ENCODE results near the gene SLC24A3. TPM values are rescaled to one million over a fixed set of nuclear protein-coding genes. Genes with fewer than 3 reads are reported as not detected.

Gene SLC24A3
- total RNA-seq, 1 donor from 2014 or later = 0.08 TPM

DNA sequence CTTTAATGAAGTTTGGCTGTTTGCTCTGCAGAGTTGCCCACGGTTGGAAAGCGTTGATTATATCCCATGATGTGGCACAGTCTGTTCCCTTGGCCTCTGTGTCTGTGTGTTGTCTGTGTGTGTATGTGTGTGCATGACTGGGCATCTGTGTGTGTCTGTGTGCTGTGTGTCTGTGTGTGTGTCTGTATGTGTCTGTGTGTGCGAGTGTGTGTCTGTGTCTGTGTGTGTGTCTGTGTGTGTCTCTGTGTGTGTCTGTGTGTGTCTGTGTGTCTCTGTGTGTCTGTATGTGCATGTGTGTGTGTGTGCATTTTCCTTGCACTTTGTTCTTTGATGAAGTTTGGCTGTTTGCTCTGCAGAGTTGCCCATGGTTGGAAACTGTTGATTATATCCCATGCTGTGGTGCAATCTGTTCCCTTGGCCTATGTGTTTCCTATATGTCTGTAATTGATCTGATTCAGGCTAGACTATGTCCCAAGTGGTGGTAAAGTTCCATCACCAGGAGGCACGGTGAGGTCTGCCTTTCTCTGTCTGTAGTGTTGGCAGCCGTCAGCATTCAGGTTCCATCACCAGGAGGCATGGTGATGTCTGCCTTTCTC is 467.6 kb downstream of the SLC24A3 start:
- DNase-seq (ENCODE audit: low read depth) = no peak
- H3K27me3 ChIP-seq (ENCODE audit: control insufficient read depth, insufficient read depth, low read length) = no peaks in the 10 kb centered on the region
- no peaks in the 10 kb centered on the region for H3K36me3 ChIP-seq (ENCODE audit: control insufficient read depth, insufficient read depth, low read length)
- TF ChIP-seq, protein P1, sequence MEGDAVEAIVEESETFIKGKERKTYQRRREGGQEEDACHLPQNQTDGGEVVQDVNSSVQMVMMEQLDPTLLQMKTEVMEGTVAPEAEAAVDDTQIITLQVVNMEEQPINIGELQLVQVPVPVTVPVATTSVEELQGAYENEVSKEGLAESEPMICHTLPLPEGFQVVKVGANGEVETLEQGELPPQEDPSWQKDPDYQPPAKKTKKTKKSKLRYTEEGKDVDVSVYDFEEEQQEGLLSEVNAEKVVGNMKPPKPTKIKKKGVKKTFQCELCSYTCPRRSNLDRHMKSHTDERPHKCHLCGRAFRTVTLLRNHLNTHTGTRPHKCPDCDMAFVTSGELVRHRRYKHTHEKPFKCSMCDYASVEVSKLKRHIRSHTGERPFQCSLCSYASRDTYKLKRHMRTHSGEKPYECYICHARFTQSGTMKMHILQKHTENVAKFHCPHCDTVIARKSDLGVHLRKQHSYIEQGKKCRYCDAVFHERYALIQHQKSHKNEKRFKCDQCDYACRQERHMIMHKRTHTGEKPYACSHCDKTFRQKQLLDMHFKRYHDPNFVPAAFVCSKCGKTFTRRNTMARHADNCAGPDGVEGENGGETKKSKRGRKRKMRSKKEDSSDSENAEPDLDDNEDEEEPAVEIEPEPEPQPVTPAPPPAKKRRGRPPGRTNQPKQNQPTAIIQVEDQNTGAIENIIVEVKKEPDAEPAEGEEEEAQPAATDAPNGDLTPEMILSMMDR (IDR thresholded peaks at IDR 0.05; ENCODE audit: insufficient read depth, low read length, poor library complexity, severe bottlenecking) = no peak
- no peak overlapping the region for H3K4me3 ChIP-seq (ENCODE audit: low read depth, low read length)

DNA sequence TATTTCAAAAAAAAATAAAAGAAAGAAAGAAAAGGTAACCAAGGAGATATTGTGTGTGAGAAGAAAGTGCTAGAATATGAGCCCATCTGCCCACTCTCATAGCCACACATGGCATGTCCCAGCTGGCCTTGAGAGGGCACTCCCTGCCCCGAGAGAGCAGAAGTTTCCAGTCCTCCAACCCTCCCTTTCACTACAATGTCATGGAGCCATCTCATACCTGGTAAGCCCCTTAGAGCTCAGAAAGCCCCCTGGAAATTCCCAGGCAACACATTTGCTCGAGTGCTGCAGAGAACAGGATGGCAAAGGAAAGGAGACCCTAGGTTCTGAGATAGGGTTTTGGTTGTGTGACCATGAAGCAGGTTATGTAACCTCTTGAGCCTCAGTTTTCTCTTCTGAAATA is 469.8 kb downstream of the SLC24A3 start:
- Histone ChIP-seq H3K36me3 (ENCODE audit: control insufficient read depth, insufficient read depth, low read length) (no peaks in the 10 kb centered on the region), H3K27me3 (ENCODE audit: control insufficient read depth, insufficient read depth, low read length) (no peaks in the 10 kb centered on the region), H3K4me3 (ENCODE audit: low read depth, low read length) (no peak overlapping the region)
- no peak for DNase-seq (ENCODE audit: low read depth)
- TF ChIP-seq, protein P1 (IDR thresholded peaks at IDR 0.05; ENCODE audit: insufficient read depth, low read length, poor library complexity, severe bottlenecking) = no peak

DNA sequence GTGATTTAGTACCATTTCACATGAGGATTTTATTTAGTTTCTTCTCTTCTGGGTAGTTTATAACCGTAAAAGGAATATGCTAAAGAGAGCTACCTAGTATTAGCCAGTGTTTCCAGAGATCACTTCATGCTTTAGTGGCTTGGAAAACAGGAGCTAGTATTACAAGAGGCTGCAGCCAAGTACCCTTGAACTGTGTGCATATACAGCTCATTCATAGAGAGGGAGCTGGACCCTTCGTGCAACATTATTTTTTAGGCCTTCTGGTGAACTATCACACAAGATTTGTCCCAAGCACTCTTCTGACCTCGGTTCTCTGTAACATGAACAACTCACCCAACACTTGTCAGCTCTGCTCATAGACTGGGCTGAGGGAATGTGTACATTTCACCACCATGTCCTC is 470.7 kb downstream of the SLC24A3 start:
- H3K27me3 ChIP-seq (ENCODE audit: control insufficient read depth, insufficient read depth, low read length) = no peaks in the 10 kb centered on the region
- H3K4me3 ChIP-seq (ENCODE audit: low read depth, low read length) = no peak overlapping the region
- H3K36me3 ChIP-seq (ENCODE audit: control insufficient read depth, insufficient read depth, low read length) = no peaks in the 10 kb centered on the region
- TF ChIP-seq, protein P1 (IDR thresholded peaks at IDR 0.05; ENCODE audit: insufficient read depth, low read length, poor library complexity, severe bottlenecking) = no peak
- DNase-seq (ENCODE audit: low read depth) = no peak

DNA sequence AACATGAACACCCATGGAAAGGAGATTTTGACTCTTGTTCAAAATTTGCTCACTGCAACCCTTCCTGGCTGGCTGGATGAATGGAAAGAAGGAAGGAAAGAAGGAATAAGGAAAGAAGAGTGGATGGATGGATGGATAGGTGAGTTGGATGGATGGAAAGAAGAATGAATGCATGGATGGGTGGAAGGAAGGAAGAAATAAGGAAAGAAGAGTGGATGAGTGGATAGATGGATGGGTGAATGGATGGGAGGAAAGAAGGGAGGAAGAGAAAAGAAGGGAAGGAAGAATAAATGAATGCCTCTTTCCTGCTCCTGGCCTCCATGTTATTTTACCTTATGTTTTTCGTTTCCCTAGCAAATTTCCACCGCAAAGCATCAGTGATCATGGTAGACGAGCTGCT is 471.4 kb downstream of the SLC24A3 start:
- no peak for DNase-seq (ENCODE audit: low read depth)
- no peaks in the 10 kb centered on the region for H3K36me3 ChIP-seq (ENCODE audit: control insufficient read depth, insufficient read depth, low read length)
- H3K4me3 ChIP-seq (ENCODE audit: low read depth, low read length) = no peak overlapping the region
- no peaks in the 10 kb centered on the region for H3K27me3 ChIP-seq (ENCODE audit: control insufficient read depth, insufficient read depth, low read length)
- TF ChIP-seq, protein P1 (IDR thresholded peaks at IDR 0.05; ENCODE audit: insufficient read depth, low read length, poor library complexity, severe bottlenecking) = no peak

DNA sequence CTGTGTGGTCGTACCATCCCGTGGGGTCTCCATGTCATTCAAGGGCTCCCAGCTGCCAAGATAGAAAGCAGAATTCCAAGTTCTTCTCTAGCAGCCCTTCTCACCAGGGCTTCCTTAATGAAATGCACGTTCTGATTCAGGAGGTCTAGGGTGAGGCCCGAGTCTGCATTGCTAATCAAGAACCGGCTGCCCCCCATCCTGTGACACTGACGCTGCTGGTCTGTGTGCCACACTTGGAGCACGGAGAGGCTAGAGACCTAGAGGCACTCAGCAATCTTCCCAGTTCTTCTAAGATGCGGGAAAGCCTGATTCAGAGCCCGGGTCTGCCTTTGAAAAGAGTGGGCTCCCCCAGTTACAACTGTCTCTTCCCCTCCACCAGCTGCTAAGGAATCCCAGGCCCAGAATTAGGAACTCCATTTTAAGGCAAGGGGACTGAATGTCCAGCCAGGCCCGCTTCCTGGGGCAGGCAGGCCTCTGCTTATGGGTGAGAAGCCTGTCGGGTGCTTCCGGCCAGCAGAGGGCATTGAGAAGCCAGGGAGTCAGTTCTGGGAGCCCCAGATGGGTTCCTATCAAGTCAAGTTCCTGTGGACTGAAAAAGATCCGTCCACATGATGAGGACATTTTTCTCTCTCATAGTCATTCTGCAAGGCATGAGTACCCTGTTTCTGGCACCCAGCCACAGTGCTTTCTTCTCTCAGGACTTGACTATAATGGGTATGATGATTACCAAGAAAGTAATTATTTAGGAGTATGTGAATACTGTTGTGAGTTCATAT is 475.8 kb downstream of the SLC24A3 start:
- peak; percentile 80 for DNase-seq (ENCODE audit: low read depth)
- Histone ChIP-seq H3K4me3 (ENCODE audit: low read depth, low read length) (no peak overlapping the region), H3K36me3 (ENCODE audit: control insufficient read depth, insufficient read depth, low read length) (no peaks in the 10 kb centered on the region), H3K27me3 (ENCODE audit: control insufficient read depth, insufficient read depth, low read length) (no peaks in the 10 kb centered on the region)
- TF ChIP-seq, protein P1 (IDR thresholded peaks at IDR 0.05; ENCODE audit: insufficient read depth, low read length, poor library complexity, severe bottlenecking) = peak; percentile 74
